HG03280 (cell line): ENCODE results near the gene ZNF423.

Experiments used
- ATAC-seq: cut with Tn5 transposase; IDR thresholded peaks from one replicate; pipeline ENCODE4 v1.9.1; 2021; ENCODE audit warnings: mild to moderate bottlenecking, moderate library complexity; ENCODE audit not compliant: unreplicated experiment

ZNF423 gene

DNA sequence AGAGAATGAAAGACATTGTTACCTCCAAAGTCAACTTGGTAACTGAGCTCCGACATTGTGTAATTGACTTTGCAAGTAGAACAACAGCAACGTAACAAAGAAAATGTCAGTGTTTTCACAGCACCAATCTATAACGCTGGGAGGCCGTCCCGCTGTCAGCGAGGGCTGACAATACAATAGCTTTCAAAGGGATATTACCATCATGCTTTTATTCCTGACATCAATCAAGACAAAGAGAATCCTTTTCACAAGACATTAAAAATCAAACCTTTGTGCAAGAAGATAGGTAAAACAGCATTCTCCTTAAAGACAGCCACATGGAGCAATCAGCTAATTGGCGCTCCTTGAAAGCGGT lies 6.2 kb downstream of the ZNF423 start:
- ATAC-seq, result no peak

DNA sequence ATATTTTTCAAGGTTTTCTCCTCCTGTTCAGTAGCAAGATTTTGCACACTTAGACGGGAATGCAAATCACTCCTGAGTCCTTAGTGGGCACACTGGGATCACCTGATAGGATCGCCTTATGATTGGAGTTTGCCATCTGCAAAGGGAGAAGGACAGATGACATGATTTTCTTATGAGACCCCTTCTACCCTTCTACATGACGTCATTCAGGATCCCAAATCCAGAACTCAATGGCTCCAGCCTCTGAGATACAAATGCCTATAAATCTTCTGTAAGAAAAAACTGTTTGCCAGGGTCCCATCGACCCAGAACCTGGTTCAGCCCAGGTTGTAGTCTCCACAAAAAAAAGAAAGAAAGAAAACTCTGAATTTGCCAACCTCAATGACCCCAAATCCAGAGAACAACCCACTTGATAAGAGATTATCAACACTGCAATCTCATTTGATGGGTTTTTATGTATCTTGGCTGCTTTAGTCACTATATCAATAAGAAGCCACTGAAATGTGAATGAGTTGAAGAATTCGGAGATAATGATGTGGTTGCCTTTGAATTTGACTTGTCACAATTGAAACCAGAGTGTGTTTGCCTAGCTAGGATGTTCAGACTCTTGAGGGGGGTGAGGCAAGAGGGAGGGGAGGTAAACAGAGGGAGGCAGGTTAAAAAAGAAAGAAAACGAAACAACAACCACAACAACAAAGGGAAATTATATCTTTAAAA lies 6.7 kb downstream of the ZNF423 start:
- ATAC-seq, result no peak

GRCh38 chr16:49848530-49848929 lies 7.4 kb downstream of the ZNF423 start:
- no peak for ATAC-seq

DNA sequence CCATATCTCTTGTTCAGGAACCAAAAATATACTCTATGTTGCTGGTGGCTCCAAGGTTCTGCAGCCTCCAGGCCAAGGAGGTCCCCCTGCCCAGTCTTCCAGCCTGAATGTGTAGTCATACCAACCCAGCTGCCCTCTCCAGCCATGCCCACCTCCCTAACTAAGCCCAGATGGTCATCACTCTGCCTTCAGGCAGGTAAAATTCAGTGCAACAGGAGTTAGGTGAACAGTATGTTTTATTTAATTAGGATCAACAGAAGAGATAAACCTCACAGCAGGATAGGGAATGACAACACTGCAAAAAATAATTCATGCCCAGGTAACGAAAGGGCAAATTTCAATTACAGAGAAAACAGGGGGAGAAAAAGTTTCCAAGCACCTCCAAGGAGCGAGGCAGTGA lies 9.1 kb downstream of the ZNF423 start:
- ATAC-seq, result no peak

- ATAC-seq, result no peak
These were observed 11.6 kb downstream of the ZNF423 start for GRCh38 chr16:49844359-49844758.

GRCh38 chr16:49843758-49844157 lies 12.2 kb downstream of the ZNF423 start:
- no peak for ATAC-seq

- no peak for ATAC-seq
These were observed 12.9 kb downstream of the ZNF423 start for GRCh38 chr16:49842972-49843371.

GRCh38 chr16:49839017-49839825 lies 16.7 kb downstream of the ZNF423 start:
- ATAC-seq, result no peak

GRCh38 chr16:49838441-49839016 lies 17.4 kb downstream of the ZNF423 start:
- ATAC-seq, result no peak

DNA sequence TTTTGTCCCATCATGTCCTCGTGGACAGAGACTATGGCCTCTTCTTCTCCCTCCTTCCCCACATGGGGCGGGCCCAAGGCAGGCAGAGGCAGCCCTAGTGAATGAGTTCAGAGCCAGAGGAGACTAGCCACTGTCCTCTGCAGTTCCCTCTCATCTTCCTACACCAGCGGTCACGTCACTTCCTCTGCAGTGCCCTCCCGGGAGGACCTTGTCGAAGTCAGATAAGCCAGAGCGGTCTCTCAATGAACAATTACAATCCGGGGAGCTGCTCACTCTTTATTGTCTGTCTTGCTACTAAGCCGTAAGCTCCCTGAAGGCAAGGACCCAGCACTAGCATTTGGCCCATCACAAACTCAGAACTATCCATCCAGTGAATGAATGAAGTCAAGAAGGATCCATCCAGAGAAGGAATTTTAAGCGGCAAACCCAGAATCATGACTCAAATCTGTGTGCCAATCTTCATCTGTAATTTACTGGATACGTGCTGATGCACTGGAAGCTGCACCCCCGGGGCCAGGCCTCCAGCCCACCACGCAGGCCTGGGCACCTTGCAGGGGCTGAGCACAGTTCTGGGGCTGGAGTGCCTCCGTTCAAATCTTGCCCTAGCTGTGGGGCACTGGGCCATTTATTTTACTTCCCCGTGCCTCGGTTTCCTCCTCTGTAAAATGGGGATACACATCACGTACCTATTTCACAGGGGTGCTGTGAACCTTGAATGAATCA lies 18.1 kb downstream of the ZNF423 start:
- no peak for ATAC-seq

GRCh38 chr16:49836668-49837067 lies 19.2 kb downstream of the ZNF423 start:
- ATAC-seq, result no peak

DNA sequence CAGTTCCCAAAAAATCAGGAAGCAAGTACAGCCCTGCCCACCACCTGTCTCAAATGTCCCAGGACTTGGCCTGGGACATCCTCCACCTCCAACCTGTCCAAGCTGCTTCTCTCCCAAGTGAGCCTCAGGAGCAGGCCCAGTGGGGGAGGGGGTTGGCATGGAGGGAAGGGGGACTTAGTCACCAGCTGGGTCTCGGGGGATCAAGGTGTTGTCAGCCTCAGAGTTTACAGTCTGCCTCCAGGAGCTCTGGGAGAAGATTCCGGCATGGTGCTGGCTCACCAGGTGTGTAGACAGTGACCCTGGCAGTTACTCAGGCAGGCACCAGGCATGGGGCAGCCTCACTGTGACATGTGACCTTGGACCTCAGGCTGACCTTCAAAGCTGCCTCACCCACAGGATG lies 19.7 kb downstream of the ZNF423 start:
- ATAC-seq, result no peak

DNA sequence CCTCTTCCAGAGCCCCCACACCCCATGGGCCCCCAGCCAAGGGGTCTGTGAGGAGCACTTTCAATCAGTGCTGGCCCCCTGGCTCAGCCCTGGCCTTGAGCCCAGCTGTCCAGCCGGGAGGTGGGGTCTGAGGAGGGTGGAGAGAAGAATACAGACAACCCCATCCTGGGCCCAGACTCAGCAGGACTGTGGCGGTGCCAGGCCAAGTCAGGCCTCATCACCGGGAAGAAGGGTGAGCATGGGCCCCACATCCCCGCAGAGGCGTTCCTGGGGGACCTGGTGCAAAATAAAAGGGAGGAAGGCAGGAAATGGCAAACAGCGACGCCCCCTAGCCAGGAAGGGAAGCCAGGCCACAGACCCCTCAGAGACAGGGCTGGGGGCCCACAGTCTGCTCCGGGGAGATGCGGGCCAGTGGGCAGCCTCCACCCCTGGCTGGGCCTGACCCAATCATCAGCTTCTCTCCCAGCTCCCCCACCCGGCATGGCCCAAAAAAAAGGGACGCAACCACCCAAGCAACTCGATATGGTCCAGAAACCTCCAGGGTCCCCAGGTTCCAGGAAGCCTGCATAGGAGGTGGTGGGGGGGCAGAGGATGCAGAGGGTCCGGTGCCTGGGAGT lies 20.6 kb downstream of the ZNF423 start:
- ATAC-seq, result no peak

DNA sequence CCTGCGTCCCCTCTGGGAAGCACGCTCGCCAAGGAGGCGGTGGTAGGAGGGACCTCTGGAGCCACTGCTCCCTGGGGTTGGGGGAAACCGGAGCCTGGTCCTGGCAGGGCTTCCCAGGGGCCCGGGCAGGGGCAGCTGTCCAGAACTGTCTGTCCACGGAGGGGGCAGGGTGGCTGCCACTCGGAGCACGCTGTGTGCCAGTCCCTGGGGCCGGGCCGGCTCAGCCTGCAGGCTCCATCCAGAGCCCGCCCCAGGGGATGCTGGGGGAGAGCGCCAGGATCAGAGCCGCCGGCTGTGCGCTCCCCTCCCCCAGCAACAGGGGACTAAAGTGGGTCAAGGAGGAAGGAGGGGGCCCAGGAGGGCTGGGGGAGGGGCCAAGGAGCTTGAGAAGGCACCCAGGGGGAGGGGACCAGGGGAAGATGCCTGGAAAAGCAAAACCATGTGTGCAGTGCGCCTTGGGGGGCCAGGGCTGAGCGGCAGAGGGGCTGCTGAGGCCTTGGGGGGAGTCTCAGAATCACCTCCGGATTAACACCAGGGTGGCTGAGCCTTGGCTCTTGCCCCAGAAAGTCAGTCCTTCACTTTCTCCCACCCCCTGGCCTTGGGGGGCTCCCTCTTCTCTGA lies 21.3 kb downstream of the ZNF423 start:
- no peak for ATAC-seq

DNA sequence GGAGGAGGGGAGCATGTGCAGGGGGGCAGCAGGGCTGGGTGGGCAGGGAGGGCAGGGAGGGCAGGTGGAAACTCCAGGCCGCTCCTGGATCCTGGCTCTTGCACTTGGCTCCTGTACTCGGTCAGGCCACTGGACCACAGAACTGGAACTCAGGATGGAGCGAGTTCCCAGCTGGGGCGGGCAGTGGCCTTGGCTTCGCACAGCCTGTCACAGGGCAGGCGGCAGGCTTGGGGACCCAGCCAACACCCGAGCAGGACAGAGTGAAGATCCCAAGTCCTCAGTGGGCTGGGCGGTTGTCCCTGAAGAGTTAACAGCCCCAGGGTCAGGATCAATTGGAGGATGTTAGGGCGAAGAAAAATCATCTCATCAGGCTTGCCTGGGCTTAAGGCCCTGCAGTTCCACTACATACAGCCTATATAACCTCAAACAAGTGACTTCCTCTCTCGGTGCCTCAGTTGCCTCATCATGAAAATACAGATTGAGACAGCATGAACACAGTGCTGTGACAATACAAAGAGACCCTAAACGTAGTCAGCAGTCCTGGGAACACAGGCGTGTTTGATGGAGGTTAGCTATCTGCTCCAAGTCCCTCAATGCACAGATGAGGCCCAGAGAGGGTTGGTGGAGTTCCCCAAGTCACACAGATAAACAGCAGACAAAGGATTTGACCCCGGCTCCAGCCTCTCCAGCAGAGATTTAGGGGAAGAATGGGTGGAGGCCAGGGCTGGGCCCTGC lies 21.9 kb downstream of the ZNF423 start:
- no peak for ATAC-seq

GRCh38 chr16:49833085-49833484 lies 22.8 kb downstream of the ZNF423 start:
- no peak for ATAC-seq

GRCh38 chr16:49832177-49832576 lies 23.7 kb downstream of the ZNF423 start:
- no peak for ATAC-seq

DNA sequence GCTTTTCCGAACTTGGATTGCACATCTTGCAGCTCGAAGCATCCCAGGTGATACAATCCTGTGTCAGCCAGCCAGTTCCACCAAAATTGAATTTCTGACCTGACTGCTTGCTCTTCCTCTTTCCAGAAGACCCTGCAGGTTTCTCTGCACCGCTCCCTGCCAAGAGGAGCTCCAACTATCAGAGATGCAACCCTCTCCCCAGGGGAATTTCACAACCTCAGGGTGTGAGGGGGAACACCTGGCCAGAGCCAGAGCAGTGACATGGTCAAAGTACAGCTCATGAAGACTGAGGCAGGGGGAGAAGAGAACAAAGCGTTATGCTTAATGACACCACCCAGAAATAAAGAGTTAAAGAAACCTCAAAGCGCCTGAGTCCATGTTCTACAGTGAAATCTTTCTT lies 25.0 kb downstream of the ZNF423 start:
- no peak for ATAC-seq

GRCh38 chr16:49828533-49829267 lies 27.2 kb downstream of the ZNF423 start:
- ATAC-seq, result no peak
